GM23338 (cell line): ENCODE measurements around the gene TBL1XR1. TPM values are rescaled to one million over a fixed set of nuclear protein-coding genes. Genes with fewer than 3 reads are reported as not detected.

ENCODE experiments used
- ATAC-seq: fragments of 200-7000 bp; cut with Tn5 transposase; 3 replicates; pipeline ENCODE4 v1.9.1; 2020
- DNase-seq: peaks from one replicate; pipeline ENCODE4 v3.0.0-alpha.2; 2015; ENCODE audit warnings: low spot score
- H2AFZ ChIP-seq: fragments of 200-600 bp; sonication (generic); 2 replicates; pipeline ENCODE4 v1.8.0; 2016; ENCODE audit warnings: antibody characterized with exemption, mild to moderate bottlenecking, moderate library complexity
- H3F3A ChIP-seq: fragments of 200-600 bp; sonication (generic); replicated peaks from 2 replicates; pipeline ENCODE4 v1.8.0; 2017; ENCODE audit warnings: antibody characterized with exemption, mixed run types, low read depth
- H3K27ac ChIP-seq: fragments of 200-600 bp; sonication (generic); 2 replicates; pipeline ENCODE4 v1.6.1; 2016; ENCODE audit warnings: low read depth
- H3K27me3 ChIP-seq: fragments of 200-600 bp; sonication (generic); 2 replicates; pipeline ENCODE4 v1.8.0; 2016; ENCODE audit warnings: mild to moderate bottlenecking, mixed run types, moderate library complexity; ENCODE audit not compliant: insufficient read depth
- H3K36me3 ChIP-seq: fragments of 200-600 bp; sonication (generic); 2 replicates; pipeline ENCODE4 v1.8.0; 2016; ENCODE audit warnings: mild to moderate bottlenecking; ENCODE audit not compliant: insufficient read depth
- H3K4me1 ChIP-seq: fragments of 200-600 bp; sonication (generic); 2 replicates; pipeline ENCODE4 v1.8.0; 2016; ENCODE audit warnings: mild to moderate bottlenecking, moderate library complexity; ENCODE audit not compliant: insufficient read depth
- H3K4me2 ChIP-seq: fragments of 200-600 bp; sonication (generic); 2 replicates; pipeline ENCODE4 v1.7.1; 2017; ENCODE audit warnings: mixed run types
- H3K4me3 ChIP-seq: fragments of 200-600 bp; sonication (generic); 2 replicates; pipeline ENCODE4 v1.6.1; 2016; ENCODE audit warnings: mixed run types
- H3K79me2 ChIP-seq: fragments of 200-600 bp; sonication (generic); replicated peaks from 2 replicates; pipeline ENCODE4 v1.8.0; 2017; ENCODE audit warnings: mild to moderate bottlenecking; ENCODE audit not compliant: insufficient read depth
- H3K9me2 ChIP-seq: fragments of 200-600 bp; sonication (generic); 2 replicates; pipeline ENCODE4 v1.8.0; 2017; ENCODE audit not compliant: insufficient read depth
- H4K20me1 ChIP-seq: fragments of 200-600 bp; sonication (generic); replicated peaks from 2 replicates; pipeline ENCODE4 v1.8.0; 2017; ENCODE audit warnings: mild to moderate bottlenecking; ENCODE audit not compliant: insufficient read depth
- H3K27ac Mint-ChIP-seq: 2 replicates; pipeline ENCODE4 v1.8.0; 2020; ENCODE audit warnings: inconsistent platforms, mild to moderate bottlenecking, moderate library complexity, mixed read lengths
- H3K27me3 Mint-ChIP-seq: 3 replicates; pipeline ENCODE4 v1.8.0; 2022; ENCODE audit warnings: low read depth, mild to moderate bottlenecking, moderate library complexity, mixed read lengths, inconsistent platforms; ENCODE audit not compliant: insufficient read depth, poor library complexity
- H3K36me3 Mint-ChIP-seq: 3 replicates; pipeline ENCODE4 v1.8.0; 2021; ENCODE audit warnings: low read depth, mild to moderate bottlenecking, inconsistent platforms, moderate library complexity, mixed read lengths
- H3K4me1 Mint-ChIP-seq: 3 replicates; pipeline ENCODE4 v1.8.0; 2020; ENCODE audit warnings: mild to moderate bottlenecking, inconsistent platforms, mixed read lengths
- H3K4me3 Mint-ChIP-seq: 3 replicates; pipeline ENCODE4 v1.8.0; 2021; ENCODE audit warnings: moderate library complexity, mild to moderate bottlenecking, inconsistent platforms, mixed read lengths
- H3K9me3 Mint-ChIP-seq: 3 replicates; pipeline ENCODE4 v1.8.0; 2020; ENCODE audit warnings: moderate library complexity, mild to moderate bottlenecking, inconsistent platforms, mixed read lengths
- CREB1 ChIP-seq: fragments of 250-450 bp; sonication (Bioruptor Pico); IDR thresholded peaks from 2 replicates; pipeline ENCODE4 v1.5.0; 2020; ENCODE audit warnings: low read depth, mild to moderate bottlenecking, moderate library complexity
- CTCF ChIP-seq, 2 experiments: fragments of 200-600 bp in 1 of 2; sonication (generic) in 1 of 2; conservative IDR thresholded peaks; 2 replicates each; pipeline versions ENCODE4 v1.5.1 to v1.6.1; 2016 to 2017; ENCODE audit warnings: antibody characterized with exemption in 2 of 2, low read depth in 2 of 2, mild to moderate bottlenecking in 2 of 2, moderate library complexity in 1 of 2
- ETS1 ChIP-seq: IDR thresholded peaks from 2 replicates; pipeline ENCODE4 v1.6.1; 2016; ENCODE audit warnings: antibody characterized with exemption
- EZH2 ChIP-seq: fragments of 200-600 bp; sonication (generic); IDR thresholded peaks from one replicate; pipeline ENCODE4 v1.8.0; 2017; ENCODE audit warnings: antibody characterized with exemption, mild to moderate bottlenecking, low read depth; ENCODE audit not compliant: unreplicated experiment
- EZH2phosphoT487 ChIP-seq: fragments of 200-600 bp; sonication (generic); IDR thresholded peaks from one replicate; pipeline ENCODE4 v1.8.1; 2018; ENCODE audit warnings: antibody characterized with exemption; ENCODE audit not compliant: unreplicated experiment
- JUNB ChIP-seq: IDR thresholded peaks from one replicate; pipeline ENCODE4 v1.6.1; 2016; ENCODE audit warnings: antibody characterized with exemption; ENCODE audit not compliant: unreplicated experiment
- NANOG ChIP-seq: IDR thresholded peaks from 2 replicates; pipeline ENCODE4 v1.6.1; 2016; ENCODE audit warnings: antibody characterized with exemption, borderline replicate concordance
- POLR2AphosphoS5 ChIP-seq: IDR thresholded peaks from 2 replicates; pipeline ENCODE4 v1.6.1; 2016; ENCODE audit warnings: antibody characterized with exemption, low read depth
- REST ChIP-seq: IDR thresholded peaks from one replicate; pipeline ENCODE4 v1.6.1; 2018; ENCODE audit warnings: antibody characterized with exemption; ENCODE audit not compliant: unreplicated experiment
- STAT1 ChIP-seq: IDR thresholded peaks from one replicate; pipeline ENCODE4 v1.6.1; 2016; ENCODE audit warnings: antibody characterized with exemption; ENCODE audit not compliant: unreplicated experiment
- ZNF114 ChIP-seq: fragments of 250-450 bp; sonication (Bioruptor Pico); IDR thresholded peaks from 2 replicates; pipeline ENCODE4 v1.5.0; 2020; ENCODE audit warnings: mild to moderate bottlenecking, moderate library complexity
- ZNF331 ChIP-seq: fragments of 250-450 bp; sonication (Bioruptor Pico); IDR thresholded peaks from 2 replicates; pipeline ENCODE4 v1.5.0; 2020; ENCODE audit warnings: low read depth, mild to moderate bottlenecking, moderate library complexity
- ZNF462 ChIP-seq: fragments of 250-450 bp; sonication (Bioruptor Pico); IDR thresholded peaks from 2 replicates; pipeline ENCODE4 v1.5.0; 2020; ENCODE audit warnings: mild to moderate bottlenecking, moderate library complexity
- polyA plus RNA-seq: library from polyadenylated mRNA; unstranded; fragments of >200 nt; fragmentation: Nextera tagmentation; extraction: Ambion mirVana; gene quantifications from 2 replicates; pipeline ENCODE4 v1.2.1, GENCODE V29; 2016
- total RNA-seq: library from RNA; depleted of rRNA; stranded (reverse); fragments of >200 nt; shearing (Covaris generic); gene quantifications from 2 replicates; pipeline ENCODE4 v1.2.3, GENCODE V29; 2014

The TBL1XR1 gene
- total and polyA plus RNA-seq, 2 experiments from 2014 or later, result 49.6 to 122 TPM

GRCh38 chr3:176992978-176993377, 204.3 kb downstream of the TBL1XR1 start:
- no peak for TF ChIP-seq ZNF331
- TF ChIP-seq ETS1, result no peak
- no peak for TF ChIP-seq POLR2AphosphoS5
- TF ChIP-seq ZNF462 (CRISPR knock-in tag), result no peak
- no peak for TF ChIP-seq CTCF (conservative IDR thresholded peaks at IDR 0.05; ENCODE audit: low read depth in 2 of 2)
- TF ChIP-seq STAT1, result no peak
- TF ChIP-seq EZH2, result no peak
- TF ChIP-seq NANOG, result no peak
- TF ChIP-seq JUNB, result no peak
- no peak for TF ChIP-seq CREB1 (CRISPR knock-in tag)
- no peak for TF ChIP-seq EZH2phosphoT487
- TF ChIP-seq ZNF114 (CRISPR knock-in tag), result no peak
- TF ChIP-seq REST, result no peak
- Mint-ChIP-seq H3K36me3 (peaks cover 8% of the 10 kb centered on the region), H3K9me3 (peaks cover 9% of the 10 kb centered on the region), H3K4me3 (no peak overlapping the region), H3K4me1 (peaks cover 23% of the 10 kb centered on the region; the same call in 2 of the 3 replicates), H3K27ac (no peak overlapping the region), H3K27me3 (no peaks in the 10 kb centered on the region)
- Histone ChIP-seq H2AFZ (no peak overlapping the region), H3K27ac (no peak overlapping the region), H3K9me2 (0 out of 2 replicates have a peak, but pooled peaks cover 4% of the 10 kb centered on the region), H4K20me1 (no peaks in the 10 kb centered on the region), H3K4me3 (no peak overlapping the region), H3K27me3 (no peaks in the 10 kb centered on the region), H3K4me1 (peaks cover 14% of the 10 kb centered on the region), H3K36me3 (no peaks in the 10 kb centered on the region), H3K4me2 (no peak overlapping the region), H3K79me2 (no peaks in the 10 kb centered on the region), H3F3A (no peaks in the 10 kb centered on the region)
- ATAC-seq, result no peak
- DNase-seq, result no peak
